Left ventricle myocardium inferior (tissue), 1 donor: ENCODE results near the gene HCN3. TPM values are rescaled to one million over a fixed set of nuclear protein-coding genes. Genes with fewer than 3 reads are reported as not detected.

Source experiments
- DNase-seq: peaks from one replicate; pipeline ENCODE4 v3.0.0-alpha.2; 2020
- H3K27ac ChIP-seq: fragments of 200-600 bp; replicated peaks from 2 replicates; pipeline ENCODE4 v1.8.0; 2021
- H3K27me3 ChIP-seq: fragments of 200-600 bp; 2 replicates; pipeline ENCODE4 v1.8.0; 2021; ENCODE audit warnings: low read depth
- H3K36me3 ChIP-seq: fragments of 200-600 bp; 2 replicates; pipeline ENCODE4 v1.8.0; 2021
- H3K4me1 ChIP-seq: fragments of 200-600 bp; 2 replicates; pipeline ENCODE4 v1.8.0; 2021
- H3K4me3 ChIP-seq: fragments of 200-600 bp; 2 replicates; pipeline ENCODE4 v1.8.0; 2021; ENCODE audit warnings: mild to moderate bottlenecking, moderate library complexity
- H3K9me3 ChIP-seq: fragments of 200-600 bp; replicated peaks from 2 replicates; pipeline ENCODE4 v1.8.0; 2021
- CTCF ChIP-seq: fragments of 200-600 bp; IDR thresholded peaks from 2 replicates; pipeline ENCODE4 v1.8.0; 2021; ENCODE audit warnings: antibody characterized with exemption, mild to moderate bottlenecking, borderline replicate concordance
- intact Hi-C: fragments of 100-400 bp; cut with micrococcal nuclease; formaldehyde crosslinking; loops from one replicate; pipeline ENCODE4 v1.11.0; 2022
- total RNA-seq: library from RNA; stranded (reverse); fragmentation: NEBNext Ultra II Directional; extraction: Animal tissue kit (Norgen Biotek cat#: 25700); gene quantifications from one replicate; pipeline ENCODE4 v1.2.1, GENCODE V29; 2021
- donor health status: DM: no; HTN: yes; CAD: no; lungs with severe emphysema.

Gene HCN3
- total RNA-seq, 1 donor from 2014 or later = 1.2 TPM

- peak overlapping the region; percentile 89 for H3K27ac ChIP-seq
- no peak overlapping the region for H3K4me3 ChIP-seq
- H3K9me3 ChIP-seq = no peaks in the 10 kb centered on the region
- H3K4me1 ChIP-seq = peaks cover 35% of the 10 kb centered on the region
- peak; percentile 51 for TF ChIP-seq CTCF
- H3K36me3 ChIP-seq = peaks cover 10% of the 10 kb centered on the region
- intact Hi-C loops = no loop called here
- DNase-seq = no peak
- no peaks in the 10 kb centered on the region for H3K27me3 ChIP-seq
Observed at GRCh38 chr1:155307247-155307740, 30.0 kb downstream of the HCN3 start.

GRCh38 chr1:155308493-155309422, 31.5 kb downstream of the HCN3 start, which contains the start of gene FDPS:
TSS of gene FDPS (plus strand) at chr1:155308866. CDS start at chr1:155309790, 924 bp downstream.
- H3K27ac ChIP-seq = peak within 1 kb of the TSS; percentile 89
- H3K36me3 ChIP-seq = peaks cover 19% of the 10 kb centered on the region
- H3K4me3 ChIP-seq = peak within 1 kb of the TSS; percentile 81
- peak; percentile 45 for TF ChIP-seq CTCF
- no peaks in the 10 kb centered on the region for H3K27me3 ChIP-seq
- DNase-seq = peak; percentile 99
- H3K9me3 ChIP-seq = no peaks in the 10 kb centered on the region
- peaks cover 35% of the 10 kb centered on the region for H3K4me1 ChIP-seq
- intact Hi-C loops = no loop called here

- Histone ChIP-seq H3K4me1 (peaks cover 35% of the 10 kb centered on the region), H3K36me3 (peaks cover 27% of the 10 kb centered on the region), H3K4me3 (peak overlapping the region; percentile 81), H3K27me3 (no peaks in the 10 kb centered on the region), H3K27ac (peak overlapping the region; percentile 89), H3K9me3 (no peaks in the 10 kb centered on the region)
- intact Hi-C loops = no loop called here
- TF ChIP-seq CTCF = no peak
- peak; percentile 33 for DNase-seq
Observed at GRCh38 chr1:155309423-155310021, 32.3 kb downstream of the HCN3 start.

GRCh38 chr1:155313261-155313660, 36.0 kb downstream of the HCN3 start:
- H3K4me3 ChIP-seq = no peak overlapping the region
- no peaks in the 10 kb centered on the region for H3K9me3 ChIP-seq
- H3K27ac ChIP-seq = no peak overlapping the region
- DNase-seq = no peak
- intact Hi-C loops = no loop called here
- H3K27me3 ChIP-seq = no peaks in the 10 kb centered on the region
- peaks cover 26% of the 10 kb centered on the region for H3K4me1 ChIP-seq
- peaks cover 56% of the 10 kb centered on the region for H3K36me3 ChIP-seq
- no peak for TF ChIP-seq CTCF

- intact Hi-C loops = no loop called here
- TF ChIP-seq CTCF = no peak
- H3K4me3 ChIP-seq = no peak overlapping the region
- H3K9me3 ChIP-seq = no peaks in the 10 kb centered on the region
- no peak overlapping the region for H3K27ac ChIP-seq
- no peak for DNase-seq
- H3K4me1 ChIP-seq = peaks cover 23% of the 10 kb centered on the region
- H3K27me3 ChIP-seq = no peaks in the 10 kb centered on the region
- peaks cover 57% of the 10 kb centered on the region for H3K36me3 ChIP-seq
Observed at GRCh38 chr1:155316922-155317321, 39.7 kb downstream of the HCN3 start.
